NCI-H1092 (cell line): Measurements from ENCODE around the gene ZCCHC2.

Experiments
- DNase-seq: peaks from one replicate; lab custom pipeline; 2025; lab: John Stamatoyannopoulos, UW

The ZCCHC2 gene

GRCh38 chr18:62578980-62579511 is 56.2 kb downstream of the ZCCHC2 start:
- no peak for DNase-seq

- DNase-seq, result no peak
These were observed 60.6 kb downstream of the ZCCHC2 start for GRCh38 chr18:62583376-62583775.

GRCh38 chr18:62584241-62585120 is 61.7 kb downstream of the ZCCHC2 start:
- peak; percentile 87 for DNase-seq

- no peak for DNase-seq
These were observed 62.7 kb downstream of the ZCCHC2 start for GRCh38 chr18:62585274-62586150.

- peak; percentile 47 for DNase-seq
These were observed 63.4 kb downstream of the ZCCHC2 start for GRCh38 chr18:62586151-62586774.

- DNase-seq, result no peak
These were observed 64.1 kb downstream of the ZCCHC2 start for GRCh38 chr18:62586781-62587487.

GRCh38 chr18:62587689-62588088 is 64.9 kb downstream of the ZCCHC2 start:
- DNase-seq, result no peak

GRCh38 chr18:62588217-62588616 is 65.4 kb downstream of the ZCCHC2 start:
- DNase-seq, result no peak

- no peak for DNase-seq
These were observed 68.2 kb downstream of the ZCCHC2 start for GRCh38 chr18:62590799-62591590.

GRCh38 chr18:62596145-62597005 is 73.5 kb downstream of the ZCCHC2 start:
- no peak for DNase-seq

GRCh38 chr18:62601871-62602270 is 79.0 kb downstream of the ZCCHC2 start:
- no peak for DNase-seq

GRCh38 chr18:62602706-62603105 is 79.9 kb downstream of the ZCCHC2 start:
- no peak for DNase-seq

GRCh38 chr18:62603211-62603610 is 80.4 kb downstream of the ZCCHC2 start:
- DNase-seq, result no peak

GRCh38 chr18:62603979-62604378 is 81.2 kb downstream of the ZCCHC2 start:
- no peak for DNase-seq

GRCh38 chr18:62605685-62606084 is 82.9 kb downstream of the ZCCHC2 start:
- DNase-seq, result no peak

- DNase-seq, result no peak
These were observed 83.3 kb downstream of the ZCCHC2 start for GRCh38 chr18:62606106-62606505.

- DNase-seq, result no peak
These were observed 84.5 kb downstream of the ZCCHC2 start for GRCh38 chr18:62607302-62607701.

- DNase-seq, result no peak
These were observed 85.0 kb downstream of the ZCCHC2 start for GRCh38 chr18:62607708-62608428.

- no peak for DNase-seq
These were observed 86.9 kb downstream of the ZCCHC2 start for GRCh38 chr18:62609764-62610163.
